Pancreas (tissue), 10 donors: ENCODE measurements around the gene PTPRM. TPM values are rescaled to one million over a fixed set of nuclear protein-coding genes. Genes with fewer than 3 reads are reported as not detected.

Experiments
- ATAC-seq, 4 donors: fragments of 200-7000 bp; cut with Tn5 transposase; one replicate each; pipeline versions ENCODE4 v1.8.0 to v1.9.1; 2020; ENCODE audit warnings: mild to moderate bottlenecking in 4 of 4, moderate library complexity in 4 of 4
- DNase-seq, 6 donors: peaks; one replicate each; pipeline ENCODE4 v3.0.0-alpha.2; 2020
- FAIRE-seq: peaks from 2 replicates; lab custom pipeline; 2012; peaks lifted over from hg19 to GRCh38; lab: Jason Lieb, UNC
- H3K27ac ChIP-seq, 4 donors: fragments of 200-600 bp; sonication (generic); 1 replicate in 3 of 4; 2 replicates in 1 of 4; pipeline versions ENCODE4 v1.5.0 to v1.8.0; 2020
- H3K27me3 ChIP-seq, 4 donors: fragments of 200-600 bp; one replicate each; pipeline ENCODE4 v1.8.0; 2021
- H3K36me3 ChIP-seq, 3 donors: fragments of 200-600 bp; sonication (generic) in 1 of 3; one replicate each; pipeline versions ENCODE4 v1.5.0 to v1.8.0; 2020 to 2021
- H3K4me1 ChIP-seq, 3 donors: fragments of 200-600 bp; one replicate each; pipeline ENCODE4 v1.8.0; 2021
- H3K4me3 ChIP-seq, 4 donors: fragments of 200-600 bp; sonication (generic) in 2 of 4; one replicate each; pipeline versions ENCODE4 v1.5.0 to v1.8.0; 2020 to 2021
- H3K9me3 ChIP-seq, 4 donors: fragments of 200-600 bp; one replicate each; pipeline ENCODE4 v1.8.0; 2021
- CTCF ChIP-seq, 4 donors: fragments of 200-600 bp; sonication (generic) in 3 of 4; IDR thresholded peaks; one replicate each; pipeline versions ENCODE4 v1.5.0 to v1.8.0; 2021; ENCODE audit warnings: antibody characterized with exemption in 4 of 4
- WGBS, 2 donors: extraction: QIAGEN DNeasy Blood & Tissue Kit; methylation state at CpG; one replicate each; pipeline ENCODE4 v1.1.7; 2013; 5-methylcytosine and 5-hydroxymethylcytosine counted together
- intact Hi-C, 3 donors: fragments of 100-400 bp; cut with DNase I; formaldehyde crosslinking; loops; one replicate each; pipeline versions ENCODE4 v1.11.1 to v1.14.2; 2022
- polyA plus RNA-seq, 2 donors: library from polyadenylated mRNA; stranded (reverse); fragments of 200-250 nt; gene quantifications; one replicate each; pipeline ENCODE4 v1.2.3, GENCODE V29; 2013
- total RNA-seq, 6 donors: library from RNA; stranded (reverse); fragmentation: NEBNext Ultra II Directional in 4 of 6; extraction: Animal tissue kit (Norgen Biotek cat#: 25700) in 4 of 6; gene quantifications; one replicate each; pipeline versions ENCODE4 v1.2.1 to v1.2.4, GENCODE V29; 2021 to 2023
- donor health status: healthy with polysubstance abuse.
- donor health status: DM: no; HTN: no; CAD: no; lungs with moderate emphysema.
- donor health status: DM: no; HTN: no; CAD: no.
- donor health status: control.
- donor health status: control.
- donor health status: Bipolar disorder and iron deficiency.
- donor health status: DM: yes; HTN: yes; CAD: no.
- donor health status: DM: no; HTN: no; CAD: no.
- donor health status: DM: no; HTN: no; CAD: no.
- donor health status: DM: yes; HTN: yes; CAD: no.

Gene PTPRM
- total and polyA plus RNA-seq, 8 donors: 14.5 to 50.7 (median 19.7) TPM

GRCh38 chr18:7789856-7790552, 222.9 kb downstream of the PTPRM start:
- intact Hi-C loops: no loop called here
- peak in 3 of 4 donors; percentile 35 to 42 (median 39) for TF ChIP-seq CTCF (IDR thresholded peaks at IDR 0.05)
- no peaks in the 10 kb centered on the region for H3K27me3 ChIP-seq
- ATAC-seq (peak; percentile 68 to 90 (median 86)), DNase-seq (peak in 1 of 6 donors; percentile 15), FAIRE-seq (no peak)
- H3K27ac ChIP-seq: no peak overlapping the region
- H3K9me3 ChIP-seq: no peaks in the 10 kb centered on the region
- WGBS, 2 donors: 62 to 67% methylated on average over 5 of the region's 5 CpGs
- no peak overlapping the region for H3K4me3 ChIP-seq
- peaks cover 0 to 3% (median 0%) of the 10 kb centered on the region in 3 donors for H3K4me1 ChIP-seq
- H3K36me3 ChIP-seq: no peaks in the 10 kb centered on the region

- TF ChIP-seq CTCF (IDR thresholded peaks at IDR 0.05): no peak
- Histone ChIP-seq H3K4me1 (peaks cover 0 to 3% (median 0%) of the 10 kb centered on the region in 3 donors), H3K4me3 (no peak overlapping the region), H3K27ac (no peak overlapping the region), H3K27me3 (no peaks in the 10 kb centered on the region), H3K36me3 (no peaks in the 10 kb centered on the region), H3K9me3 (no peaks in the 10 kb centered on the region)
- DNase-seq (no peak), FAIRE-seq (no peak), ATAC-seq (no peak)
- intact Hi-C loops: no loop called here
- WGBS, 2 donors: 97 to 99% methylated on average over 5 of the region's 5 CpGs
Observed at GRCh38 chr18:7793100-7793499, 226.0 kb downstream of the PTPRM start.

GRCh38 chr18:7803956-7804469, 236.9 kb downstream of the PTPRM start:
- no peak for TF ChIP-seq CTCF (IDR thresholded peaks at IDR 0.05)
- WGBS, 2 donors: 68 to 73% methylated on average over 4 of the region's 4 CpGs
- intact Hi-C loops: no loop called here
- H3K27me3 ChIP-seq: no peaks in the 10 kb centered on the region
- no peak overlapping the region for H3K27ac ChIP-seq
- no peaks in the 10 kb centered on the region for H3K4me1 ChIP-seq
- FAIRE-seq: no peak
- no peak for ATAC-seq
- H3K36me3 ChIP-seq: no peaks in the 10 kb centered on the region
- no peak overlapping the region for H3K4me3 ChIP-seq
- no peaks in the 10 kb centered on the region for H3K9me3 ChIP-seq
- DNase-seq: no peak

GRCh38 chr18:7805096-7805495, 238.0 kb downstream of the PTPRM start:
- H3K9me3 ChIP-seq: no peaks in the 10 kb centered on the region
- intact Hi-C loops: no loop called here
- no peak overlapping the region for H3K4me3 ChIP-seq
- WGBS, 2 donors: 92 to 95% methylated on average over 2 of the region's 2 CpGs
- no peaks in the 10 kb centered on the region for H3K36me3 ChIP-seq
- DNase-seq: no peak
- no peak overlapping the region for H3K27ac ChIP-seq
- no peak for ATAC-seq
- no peaks in the 10 kb centered on the region for H3K4me1 ChIP-seq
- TF ChIP-seq CTCF (IDR thresholded peaks at IDR 0.05): no peak
- H3K27me3 ChIP-seq: no peaks in the 10 kb centered on the region
- FAIRE-seq: no peak

GRCh38 chr18:7805880-7806279, 238.8 kb downstream of the PTPRM start:
- Histone ChIP-seq H3K9me3 (no peaks in the 10 kb centered on the region), H3K4me3 (no peak overlapping the region), H3K27me3 (no peaks in the 10 kb centered on the region), H3K36me3 (no peaks in the 10 kb centered on the region), H3K27ac (no peak overlapping the region), H3K4me1 (no peaks in the 10 kb centered on the region)
- ATAC-seq (no peak), DNase-seq (no peak), FAIRE-seq (no peak)
- WGBS, 2 donors: 95 to 97% methylated on average over 1 of the region's 1 CpG
- no peak for TF ChIP-seq CTCF (IDR thresholded peaks at IDR 0.05)
- intact Hi-C loops: no loop called here
